COLO668 (cell line): ENCODE results near the gene EWSR1.
"Not testable (repeated sequence)": the region's sequence is repeated elsewhere in the genome, so short reads cannot be mapped to it uniquely, and the experiment has no call there.

Experiments
- DNase-seq: peaks from one replicate; lab custom pipeline; 2025; ENCODE audit not compliant: unreplicated experiment; lab: John Stamatoyannopoulos, UW

Gene EWSR1, protein sequence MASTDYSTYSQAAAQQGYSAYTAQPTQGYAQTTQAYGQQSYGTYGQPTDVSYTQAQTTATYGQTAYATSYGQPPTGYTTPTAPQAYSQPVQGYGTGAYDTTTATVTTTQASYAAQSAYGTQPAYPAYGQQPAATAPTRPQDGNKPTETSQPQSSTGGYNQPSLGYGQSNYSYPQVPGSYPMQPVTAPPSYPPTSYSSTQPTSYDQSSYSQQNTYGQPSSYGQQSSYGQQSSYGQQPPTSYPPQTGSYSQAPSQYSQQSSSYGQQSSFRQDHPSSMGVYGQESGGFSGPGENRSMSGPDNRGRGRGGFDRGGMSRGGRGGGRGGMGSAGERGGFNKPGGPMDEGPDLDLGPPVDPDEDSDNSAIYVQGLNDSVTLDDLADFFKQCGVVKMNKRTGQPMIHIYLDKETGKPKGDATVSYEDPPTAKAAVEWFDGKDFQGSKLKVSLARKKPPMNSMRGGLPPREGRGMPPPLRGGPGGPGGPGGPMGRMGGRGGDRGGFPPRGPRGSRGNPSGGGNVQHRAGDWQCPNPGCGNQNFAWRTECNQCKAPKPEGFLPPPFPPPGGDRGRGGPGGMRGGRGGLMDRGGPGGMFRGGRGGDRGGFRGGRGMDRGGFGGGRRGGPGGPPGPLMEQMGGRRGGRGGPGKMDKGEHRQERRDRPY

GRCh38 chr22:29267858-29268510 lies at the start of gene EWSR1, which contains the start of gene RHBDD3:
EWSR1 (plus strand) TSS chr22:29268268; CDS start chr22:29268337, 69 bp downstream.
RHBDD3 (minus strand) TSS chr22:29267981; CDS start chr22:29265626, 2,355 bp downstream.
- DNase-seq = peak; percentile 95

DNA sequence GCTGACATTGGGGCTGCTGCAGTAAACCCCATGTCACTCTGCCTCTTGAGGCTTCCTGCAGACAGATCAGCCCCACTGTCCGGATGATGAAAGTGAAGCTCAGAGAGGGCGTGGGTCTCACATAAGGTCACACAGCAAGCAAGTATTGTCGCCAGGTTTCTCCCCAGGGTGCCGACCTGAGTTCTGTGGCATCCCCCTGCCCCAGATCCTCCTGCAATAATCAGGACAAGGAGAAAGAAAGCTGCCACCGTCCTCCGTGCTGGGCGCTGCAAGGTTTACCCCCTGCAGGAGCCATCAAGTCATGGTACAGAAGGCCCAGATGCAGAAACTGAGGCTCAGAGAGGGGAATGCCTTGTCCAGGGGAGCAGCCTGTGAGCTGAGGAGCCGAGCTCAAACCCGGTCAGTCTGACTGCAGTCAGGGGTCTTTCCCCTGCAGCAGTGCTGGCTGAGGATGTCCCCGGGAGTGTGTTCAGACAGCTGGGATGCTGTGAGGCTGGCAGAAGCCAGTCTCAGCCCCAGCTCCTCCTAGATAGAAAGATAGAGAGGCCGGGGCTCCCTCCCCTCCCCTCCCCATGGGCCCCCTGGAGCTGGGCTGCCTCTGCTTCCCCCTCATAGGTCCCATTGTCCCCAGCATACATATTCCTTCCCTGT lies 49.2 kb upstream of the EWSR1 start:
- no peak for DNase-seq

GRCh38 chr22:29219409-29219782 lies 48.7 kb upstream of the EWSR1 start:
- DNase-seq = not testable (repeated sequence)

DNA sequence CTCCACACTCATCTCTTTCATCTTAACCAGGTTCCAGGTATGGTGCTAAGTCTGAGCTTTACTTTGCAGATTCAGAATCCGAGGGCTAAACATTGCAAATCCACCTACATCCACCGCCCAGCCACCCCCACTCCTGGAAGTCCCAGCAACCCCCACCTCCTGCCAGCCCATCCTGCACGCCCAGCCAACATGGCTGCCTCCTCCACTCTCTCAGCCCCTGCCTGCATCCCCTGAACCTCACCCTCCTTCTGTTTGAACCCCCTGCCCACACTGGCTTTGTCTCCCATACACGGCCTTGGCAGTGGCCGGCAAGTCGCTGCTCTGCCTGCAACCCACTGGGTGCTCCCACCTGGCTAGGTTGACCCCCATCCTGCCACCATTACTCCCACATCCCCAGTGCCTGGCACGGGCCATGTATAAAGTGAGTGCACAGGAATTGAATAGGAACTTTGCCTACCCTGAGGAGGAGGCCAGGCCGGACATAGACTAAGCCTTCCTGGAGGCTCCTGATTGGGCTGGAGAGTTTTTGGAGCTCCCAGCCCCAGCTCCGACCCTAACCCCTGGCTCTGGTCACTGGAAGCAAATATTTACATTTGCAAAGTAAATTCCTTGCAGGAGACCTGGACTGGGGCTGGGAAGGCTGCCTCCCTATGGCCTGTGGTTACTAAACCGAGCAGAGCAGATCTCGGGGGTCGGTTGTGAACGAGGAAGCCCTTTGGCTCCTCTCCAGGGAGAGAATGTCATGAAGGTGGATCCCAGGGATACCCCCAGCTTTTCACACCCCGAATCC lies 48.0 kb upstream of the EWSR1 start:
- no peak for DNase-seq

DNA sequence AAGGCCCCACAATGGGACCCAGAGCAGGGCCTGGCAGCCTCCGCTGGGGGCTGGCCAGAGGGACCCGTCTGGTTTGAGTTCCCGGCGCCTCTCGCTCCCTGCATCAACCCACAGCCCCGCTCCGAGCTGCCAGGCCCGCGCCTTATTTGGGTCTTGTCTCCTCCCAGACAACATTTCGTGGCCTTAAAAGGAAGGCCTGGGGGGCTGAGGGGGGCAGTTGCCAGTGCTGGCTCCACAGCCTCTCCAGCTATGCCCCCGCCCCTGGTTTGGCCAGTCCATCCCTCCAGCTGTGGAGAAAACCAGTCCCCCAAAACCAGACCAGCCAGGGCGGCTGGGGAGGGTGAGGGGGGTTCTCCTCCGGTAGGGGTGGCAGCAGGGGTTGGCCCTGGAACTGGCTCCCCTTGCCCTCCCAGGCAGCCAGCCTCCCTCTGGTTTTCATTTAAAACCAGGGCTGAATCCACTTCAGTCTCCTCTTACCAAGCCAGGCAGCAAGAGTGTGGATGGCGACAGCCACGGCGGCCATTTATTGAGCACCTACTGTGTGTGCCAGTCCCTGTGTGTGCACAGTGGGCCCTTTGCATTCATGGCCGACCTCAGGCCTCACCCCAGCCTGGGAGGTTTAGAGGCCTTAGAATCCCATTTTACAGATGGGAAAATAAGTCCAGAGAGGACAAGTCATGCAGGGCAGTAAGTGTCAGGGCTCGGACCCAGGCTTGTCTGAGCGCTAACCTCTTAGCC lies 43.8 kb upstream of the EWSR1 start:
- no peak for DNase-seq

DNA sequence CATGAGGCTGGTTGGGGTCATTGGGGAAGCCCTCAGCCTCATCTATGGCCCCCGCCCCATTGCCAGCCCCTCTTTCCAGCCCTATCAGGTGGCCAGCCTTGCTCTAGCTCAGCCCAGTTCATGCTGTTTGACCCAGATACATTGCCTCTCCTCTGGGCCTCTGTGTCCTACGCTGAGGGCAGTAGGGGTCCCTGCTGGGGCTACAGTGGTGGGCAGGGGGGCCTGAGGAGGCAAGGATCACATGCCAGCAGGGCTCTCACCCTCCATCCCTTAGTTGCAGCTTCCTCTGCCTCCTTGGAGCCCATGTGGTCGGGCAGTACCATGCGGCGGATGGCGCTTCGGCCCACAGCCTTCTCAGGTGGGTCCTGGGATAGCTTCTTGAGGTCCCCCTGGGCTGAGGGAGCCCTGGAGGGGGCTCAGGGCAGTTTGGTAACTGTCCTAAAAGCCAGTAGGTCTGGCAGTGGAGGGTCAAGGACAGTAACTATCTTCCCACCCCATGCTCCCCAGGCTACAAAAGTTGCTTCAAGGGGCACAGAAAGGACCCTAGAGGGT lies 43.1 kb upstream of the EWSR1 start:
- no peak for DNase-seq

- peak; percentile 67 for DNase-seq
Measured at GRCh38 chr22:29225422-29226090, 42.5 kb upstream of the EWSR1 start.

GRCh38 chr22:29226351-29226981 lies 41.6 kb upstream of the EWSR1 start:
- DNase-seq = no peak

- no peak for DNase-seq
Measured at GRCh38 chr22:29230972-29231875, 36.8 kb upstream of the EWSR1 start.

GRCh38 chr22:29231971-29232959 lies 35.8 kb upstream of the EWSR1 start:
- DNase-seq = no peak

GRCh38 chr22:29233277-29233877 lies 34.7 kb upstream of the EWSR1 start:
- DNase-seq = no peak

- DNase-seq = not testable (repeated sequence)
Measured at GRCh38 chr22:29240481-29240880, 27.6 kb upstream of the EWSR1 start.

DNA sequence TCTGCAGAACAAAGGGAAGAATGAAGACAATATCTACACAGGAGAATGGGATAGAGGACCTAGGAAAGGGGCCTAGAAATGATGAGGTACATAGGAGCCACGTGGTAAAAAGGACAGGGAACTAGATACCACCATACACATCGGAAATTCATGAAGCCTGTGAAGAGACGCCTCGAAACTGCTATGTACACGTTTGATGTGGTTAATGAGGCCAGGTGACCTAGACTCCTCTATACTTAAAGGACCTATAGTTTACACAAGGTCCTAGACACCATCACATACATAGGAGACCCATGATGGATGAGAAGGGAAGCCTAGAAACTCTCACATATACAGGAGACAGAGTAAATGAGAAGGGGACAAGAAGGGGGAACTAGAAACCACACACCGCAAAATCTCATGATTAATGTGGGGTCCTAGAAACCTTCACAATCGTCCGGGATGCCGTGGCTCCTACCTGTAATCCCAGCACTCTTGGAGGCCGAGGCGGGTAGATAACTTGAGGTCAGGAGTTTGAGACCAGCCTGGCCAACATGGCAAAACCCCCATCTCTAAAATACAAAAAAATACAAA lies 24.1 kb upstream of the EWSR1 start:
- DNase-seq = no peak

DNA sequence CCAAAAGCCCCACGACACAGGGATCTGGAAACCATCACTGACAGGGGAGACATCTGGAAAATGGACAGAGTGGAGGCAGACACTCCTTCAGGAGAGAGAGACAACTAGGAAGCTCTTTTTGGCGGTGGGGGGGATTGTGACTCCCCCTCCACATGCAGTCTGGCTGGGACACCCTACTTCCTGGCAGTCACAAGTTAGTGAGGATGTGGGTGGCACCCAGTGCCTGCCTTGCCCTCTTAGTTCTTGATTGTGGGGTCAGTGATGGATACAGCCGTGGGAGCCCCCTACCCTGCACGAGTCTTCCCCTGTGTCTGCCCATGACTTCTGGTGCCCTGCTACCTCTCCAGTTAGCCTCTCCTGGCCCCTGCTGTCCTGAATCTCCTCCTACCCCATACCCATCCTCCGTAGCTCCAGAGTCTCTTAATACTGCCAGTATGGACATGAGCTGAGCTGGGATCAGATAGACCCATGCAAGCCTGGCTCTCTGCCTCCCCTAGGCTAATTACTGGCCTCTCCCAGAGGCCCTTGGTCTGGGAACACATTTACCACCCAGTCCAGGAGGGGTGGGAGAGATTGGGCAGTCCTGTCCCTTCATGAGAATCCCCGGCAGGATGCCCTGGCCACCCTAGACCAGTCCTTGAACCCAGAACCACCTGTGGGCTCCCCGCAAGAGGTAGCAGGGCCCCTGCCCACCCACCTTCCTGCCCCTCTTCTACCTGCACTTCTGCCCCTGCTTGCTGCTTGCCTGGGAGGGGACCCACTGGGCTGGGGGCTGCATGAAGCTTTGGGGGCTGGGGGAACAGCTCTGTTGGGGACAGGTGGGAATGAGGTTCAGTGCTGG lies 23.1 kb upstream of the EWSR1 start:
- DNase-seq = no peak
